WERI-Rb-1 (cell line): ENCODE measurements around the gene GNAZ.

Experiments
- DNase-seq: peaks from one replicate; pipeline ENCODE4 v3.0.0-alpha.2; 2020
- H3K27ac ChIP-seq: fragments of 250-450 bp; sonication (Bioruptor Pico); 2 replicates; pipeline ENCODE4 v1.5.1; 2020; ENCODE audit warnings: mild to moderate bottlenecking, moderate library complexity
- H3K27me3 ChIP-seq: fragments of 250-450 bp; sonication (Bioruptor Pico); 2 replicates; pipeline ENCODE4 v1.5.1; 2021; ENCODE audit warnings: mild to moderate bottlenecking, low read depth, moderate library complexity; ENCODE audit not compliant: insufficient read depth, severe bottlenecking
- H3K36me3 ChIP-seq: fragments of 250-450 bp; sonication (Bioruptor Pico); 2 replicates; pipeline ENCODE4 v1.5.1; 2020; ENCODE audit warnings: mild to moderate bottlenecking, moderate library complexity
- H3K4me3 ChIP-seq: 2 replicates; pipeline ENCODE4 v1.5.1; 2011; ENCODE audit warnings: low read depth, mild to moderate bottlenecking, control low read depth, low read length
- H3K9me3 ChIP-seq: fragments of 250-450 bp; sonication (Bioruptor Pico); 2 replicates; pipeline ENCODE4 v1.5.1; 2021; ENCODE audit warnings: mild to moderate bottlenecking, moderate library complexity; ENCODE audit not compliant: severe bottlenecking
- TF ChIP-seq, protein P1 (sequence below): IDR thresholded peaks from 2 replicates; pipeline ENCODE4 v1.5.1; 2011; ENCODE audit warnings: low read depth, mild to moderate bottlenecking, control low read depth, inconsistent platforms, low read length

GNAZ gene

DNA sequence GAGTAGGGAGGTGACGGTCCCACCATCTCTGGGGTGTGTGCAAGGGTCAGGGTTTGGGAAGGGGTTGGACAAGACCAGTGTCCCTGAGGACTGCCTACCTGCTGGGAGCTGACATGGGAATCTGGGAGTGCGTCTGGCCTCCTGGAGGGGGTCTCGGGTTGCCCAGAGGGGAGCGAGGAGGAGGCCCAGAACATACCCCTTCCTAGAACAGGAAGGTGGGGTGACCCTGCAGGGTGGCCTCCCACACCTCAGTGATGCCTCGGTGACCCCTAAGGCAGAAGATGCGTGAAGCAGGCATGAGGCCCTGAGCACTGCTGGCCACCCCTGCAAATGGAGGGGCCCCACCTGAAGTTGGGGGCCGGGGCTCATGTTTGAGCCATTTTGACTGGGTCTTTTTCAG lies 45.0 kb downstream of the GNAZ start:
- DNase-seq: no peak
- TF ChIP-seq, protein P1, sequence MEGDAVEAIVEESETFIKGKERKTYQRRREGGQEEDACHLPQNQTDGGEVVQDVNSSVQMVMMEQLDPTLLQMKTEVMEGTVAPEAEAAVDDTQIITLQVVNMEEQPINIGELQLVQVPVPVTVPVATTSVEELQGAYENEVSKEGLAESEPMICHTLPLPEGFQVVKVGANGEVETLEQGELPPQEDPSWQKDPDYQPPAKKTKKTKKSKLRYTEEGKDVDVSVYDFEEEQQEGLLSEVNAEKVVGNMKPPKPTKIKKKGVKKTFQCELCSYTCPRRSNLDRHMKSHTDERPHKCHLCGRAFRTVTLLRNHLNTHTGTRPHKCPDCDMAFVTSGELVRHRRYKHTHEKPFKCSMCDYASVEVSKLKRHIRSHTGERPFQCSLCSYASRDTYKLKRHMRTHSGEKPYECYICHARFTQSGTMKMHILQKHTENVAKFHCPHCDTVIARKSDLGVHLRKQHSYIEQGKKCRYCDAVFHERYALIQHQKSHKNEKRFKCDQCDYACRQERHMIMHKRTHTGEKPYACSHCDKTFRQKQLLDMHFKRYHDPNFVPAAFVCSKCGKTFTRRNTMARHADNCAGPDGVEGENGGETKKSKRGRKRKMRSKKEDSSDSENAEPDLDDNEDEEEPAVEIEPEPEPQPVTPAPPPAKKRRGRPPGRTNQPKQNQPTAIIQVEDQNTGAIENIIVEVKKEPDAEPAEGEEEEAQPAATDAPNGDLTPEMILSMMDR: no peak

DNA sequence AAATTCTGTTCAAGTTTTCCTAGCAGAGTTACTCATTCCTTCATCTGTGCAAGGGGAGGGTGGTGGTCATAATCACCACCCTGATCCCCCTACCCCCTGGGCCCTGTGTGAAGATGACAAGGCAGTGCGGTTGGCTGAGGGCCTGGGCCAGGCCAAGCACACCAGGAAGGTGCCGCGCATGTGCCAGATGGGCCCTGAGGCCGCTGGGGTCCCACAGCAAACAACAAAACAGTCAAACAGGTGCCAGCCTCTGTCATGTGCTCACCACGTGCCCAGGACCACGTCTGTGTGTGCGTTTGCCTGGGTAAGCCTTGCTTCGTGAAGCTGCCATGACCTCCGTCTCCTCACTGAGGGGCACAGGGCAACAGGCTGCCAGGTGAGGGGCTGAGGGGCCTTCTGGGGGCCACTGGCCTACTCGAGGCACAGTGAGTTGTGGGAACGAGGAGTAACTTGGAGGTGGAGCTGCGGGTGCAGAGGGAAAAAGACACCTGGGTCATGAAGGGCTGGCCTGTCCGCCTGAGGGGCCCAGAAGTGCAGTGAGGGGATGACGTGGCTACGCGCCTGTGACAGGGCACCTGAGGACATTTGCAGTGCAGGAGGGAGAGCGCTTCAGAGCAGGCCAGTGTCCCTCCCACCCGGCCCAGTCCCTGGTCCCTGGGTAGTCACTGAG lies 45.6 kb downstream of the GNAZ start:
- TF ChIP-seq, protein P1: no peak
- Histone ChIP-seq H3K4me3 (no peak overlapping the region), H3K36me3 (peaks cover 20% of the 10 kb centered on the region), H3K27me3 (no peaks in the 10 kb centered on the region), H3K9me3 (no peaks in the 10 kb centered on the region), H3K27ac (no peak overlapping the region; the same call in 1 of the 2 replicates)
- no peak for DNase-seq

More for the DNA sequence above, 45.0 kb downstream of the GNAZ start:
- no peak overlapping the region for H3K4me3 ChIP-seq
- H3K27ac ChIP-seq: no peak overlapping the region
- H3K27me3 ChIP-seq: no peaks in the 10 kb centered on the region
- H3K9me3 ChIP-seq: no peaks in the 10 kb centered on the region
- peaks cover 20% of the 10 kb centered on the region for H3K36me3 ChIP-seq

DNA sequence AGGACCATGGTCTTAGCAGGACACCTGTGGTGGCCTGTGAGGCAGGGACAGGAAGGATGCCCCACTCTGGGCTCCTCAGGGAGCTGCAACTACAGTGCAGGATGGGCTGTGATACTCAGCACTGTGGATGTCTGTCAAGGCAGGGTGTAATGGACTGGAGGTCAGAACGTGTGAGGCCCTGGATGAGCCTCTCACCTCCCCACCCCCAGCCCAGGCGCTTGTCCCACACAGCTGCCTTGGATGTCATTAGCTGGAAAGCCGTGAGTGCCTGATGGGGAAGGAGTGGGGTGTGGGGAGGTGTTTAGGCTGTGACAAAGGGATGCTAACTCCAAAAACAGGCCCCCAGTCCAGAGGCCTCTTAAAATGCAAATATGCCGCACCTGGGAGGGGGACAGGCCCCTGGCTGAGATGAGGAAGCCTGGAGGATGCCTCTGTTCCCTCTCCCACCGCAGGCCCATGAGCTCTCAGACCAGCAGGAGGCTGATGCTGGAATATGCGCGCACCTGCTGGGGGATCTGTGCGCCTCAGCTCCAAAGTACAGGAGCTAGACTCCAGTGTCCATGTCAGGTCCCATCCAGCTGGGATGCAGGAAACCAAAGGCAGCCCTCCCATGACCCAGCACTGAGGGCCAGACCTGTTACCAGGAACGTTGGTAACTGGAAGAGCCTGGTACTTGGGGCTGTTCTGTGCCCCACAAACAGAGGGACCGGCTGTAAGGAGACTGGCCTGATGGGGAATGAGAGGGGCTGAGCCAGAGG lies 46.4 kb downstream of the GNAZ start:
- Histone ChIP-seq H3K9me3 (no peaks in the 10 kb centered on the region), H3K36me3 (peaks cover 17% of the 10 kb centered on the region), H3K4me3 (no peak overlapping the region), H3K27ac (no peak overlapping the region), H3K27me3 (no peaks in the 10 kb centered on the region)
- peak; percentile 35 for DNase-seq
- TF ChIP-seq, protein P1: 0 out of 2 replicates have a peak, but pooled peaks have one; percentile 15

DNA sequence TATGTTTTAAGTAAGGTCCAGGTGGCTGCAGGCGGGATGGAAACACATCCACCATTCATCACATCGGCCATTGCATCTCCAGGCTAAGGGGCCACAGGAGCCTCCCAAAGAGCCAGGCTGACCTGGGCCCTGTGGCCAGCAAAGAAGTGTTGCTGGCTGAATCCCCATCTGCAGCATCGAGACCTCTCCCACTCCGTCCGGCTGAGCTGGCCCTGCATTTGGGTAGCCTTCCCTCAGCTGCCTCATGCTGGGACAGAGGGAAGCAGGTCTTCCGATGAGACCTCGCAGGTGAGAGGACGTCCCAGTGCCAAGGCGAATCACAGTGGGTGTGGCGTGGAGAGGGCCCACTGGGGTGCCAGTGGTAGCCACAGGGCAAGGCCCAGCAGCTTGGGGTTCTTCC lies 47.0 kb downstream of the GNAZ start:
- no peak overlapping the region for H3K27ac ChIP-seq
- DNase-seq: no peak
- no peaks in the 10 kb centered on the region for H3K27me3 ChIP-seq
- TF ChIP-seq, protein P1: no peak
- H3K36me3 ChIP-seq: peaks cover 17% of the 10 kb centered on the region
- H3K9me3 ChIP-seq: no peaks in the 10 kb centered on the region
- H3K4me3 ChIP-seq: no peak overlapping the region

DNA sequence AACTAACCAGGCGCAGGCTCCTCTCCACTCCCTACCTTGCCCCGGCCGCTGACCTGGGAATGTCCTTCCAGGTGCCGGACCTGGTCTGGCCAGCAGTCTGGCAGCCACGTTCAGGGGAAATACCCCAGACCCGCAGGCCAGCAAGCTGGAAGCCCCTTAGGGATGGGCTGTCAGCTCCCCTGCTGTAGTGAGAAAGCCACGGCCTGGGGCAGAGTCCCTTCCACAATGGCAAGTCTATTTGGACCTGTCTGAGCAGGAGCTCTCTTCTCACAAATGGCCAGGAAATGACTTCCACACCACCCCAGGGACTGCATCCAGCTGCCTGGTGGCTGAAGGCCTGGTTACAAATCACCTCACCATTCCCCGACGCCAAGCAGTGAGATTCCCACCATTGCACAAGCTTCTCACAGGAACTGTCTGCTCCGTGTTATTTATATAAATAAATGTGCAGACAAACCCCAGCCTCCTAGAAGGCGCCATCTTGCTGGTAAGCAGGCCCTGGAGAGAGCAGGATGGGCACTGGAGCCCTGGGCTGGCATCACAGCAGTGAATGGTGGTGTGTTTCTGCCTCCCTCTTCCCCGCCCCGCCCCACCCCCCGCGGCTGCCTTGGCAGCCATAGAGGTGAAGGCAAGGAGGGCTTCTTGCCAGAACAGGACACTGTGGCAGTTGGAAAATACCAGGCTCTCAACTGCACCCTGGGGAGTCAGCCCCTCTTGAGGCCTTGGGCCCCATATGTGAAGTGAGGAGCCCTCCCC lies 47.8 kb downstream of the GNAZ start:
- no peak overlapping the region for H3K4me3 ChIP-seq
- no peak overlapping the region for H3K27ac ChIP-seq
- DNase-seq: no peak
- no peaks in the 10 kb centered on the region for H3K27me3 ChIP-seq
- no peaks in the 10 kb centered on the region for H3K9me3 ChIP-seq
- TF ChIP-seq, protein P1: no peak
- H3K36me3 ChIP-seq: peaks cover 13% of the 10 kb centered on the region
